GM12878 (cell line): ENCODE measurements around the gene SMIM14. TPM values are rescaled to one million over a fixed set of nuclear protein-coding genes. Genes with fewer than 3 reads are reported as not detected.

Experiments
- BHLHE40 ChIP-seq, 2 experiments: fragments of 450-650 bp in 1 of 2; IDR thresholded peaks; 2 replicates each; pipeline ENCODE4 v1.6.1; 2011 to 2017; ENCODE audit warnings: low read depth in 2 of 2, borderline replicate concordance in 1 of 2, improper control_type of control experiment in 1 of 2, low read length in 1 of 2, mild to moderate bottlenecking in 1 of 2
- IKZF2 ChIP-seq, 2 experiments: fragments of 450-650 bp; IDR thresholded peaks; 2 replicates each; pipeline ENCODE4 v1.6.1; 2017; ENCODE audit warnings: mild to moderate bottlenecking in 2 of 2, moderate library complexity in 2 of 2
- MEF2A ChIP-seq: IDR thresholded peaks from 2 replicates; pipeline ENCODE4 v1.6.1; 2011; ENCODE audit warnings: low read depth, mild to moderate bottlenecking, low read length, moderate library complexity; ENCODE audit not compliant: insufficient read depth
- MEF2B ChIP-seq: fragments of 450-650 bp; IDR thresholded peaks from 2 replicates; pipeline ENCODE4 v1.6.1; 2018; ENCODE audit warnings: mild to moderate bottlenecking, moderate library complexity; ENCODE audit not compliant: partially characterized antibody, poor library complexity, severe bottlenecking
- POLR2AphosphoS2 ChIP-seq: IDR thresholded peaks from 2 replicates; pipeline ENCODE4 v1.6.1; 2011; ENCODE audit warnings: low read depth, mild to moderate bottlenecking, low read length, improper control_type of control experiment, moderate library complexity
- TARDBP ChIP-seq: IDR thresholded peaks from 2 replicates; pipeline ENCODE4 v1.6.1; 2016; ENCODE audit warnings: borderline replicate concordance
- ZNF207 ChIP-seq: fragments of 450-650 bp; IDR thresholded peaks from 2 replicates; pipeline ENCODE4 v1.6.1; 2014; ENCODE audit warnings: antibody characterized with exemption, mild to moderate bottlenecking, borderline replicate concordance
- ZNF217 ChIP-seq: fragments of 450-650 bp; IDR thresholded peaks from 2 replicates; pipeline ENCODE4 v1.6.1; 2017; ENCODE audit warnings: antibody characterized with exemption, mild to moderate bottlenecking
- polyA plus RNA-seq, 11 experiments: library from polyadenylated mRNA; depleted of rRNA in 4 of 11; unstranded in 6 of 11; stranded (reverse) in 5 of 11; fragments of >200 nt; fragmentation: Nextera tagmentation in 4 of 11; fragmentation: Illumina TruSeq in 1 of 11; extraction: Ambion mirVana in 4 of 11; extraction: Trizol in 1 of 11; gene quantifications; 1 replicate in 1 of 11; 2 replicates in 10 of 11; pipeline versions ENCODE4 v1.2.1 to v1.2.3, GENCODE V29; 2011 to 2016; ENCODE audit warnings: inconsistent platforms in 2 of 11, missing spikeins in 2 of 11, low read depth in 1 of 11
- total RNA-seq, 4 experiments: library from RNA; depleted of rRNA in 3 of 4; stranded (reverse); fragments of >200 nt in 3 of 4; fragmentation: Illumina TruSeq in 1 of 4; extraction: Trizol in 1 of 4; gene quantifications; 2 replicates each; pipeline versions ENCODE4 v1.2.1 to v1.2.3, GENCODE V29; 2013 to 2021
- TF ChIP-seq, protein P1 (sequence below): fragments of 450-650 bp; IDR thresholded peaks from 2 replicates; pipeline ENCODE4 v1.6.1; 2014; ENCODE audit warnings: mild to moderate bottlenecking
- TF ChIP-seq, protein P2 (sequence below): fragments of 450-650 bp; formaldehyde crosslinking; IDR thresholded peaks from 2 replicates; pipeline ENCODE4 v1.5.0; 2022; ENCODE audit warnings: mild to moderate bottlenecking, missing genetic modification characterization
- TF ChIP-seq, protein P3 (sequence below): fragments of 450-650 bp; IDR thresholded peaks from 2 replicates; pipeline ENCODE4 v1.6.1; 2017; ENCODE audit warnings: borderline replicate concordance

SMIM14 gene
- total and polyA plus RNA-seq, 10 of the 15 experiments (the other 5 are each of a cell fraction or from before 2014, with no cell fraction given): 125 to 671 (median 188) TPM

DNA sequence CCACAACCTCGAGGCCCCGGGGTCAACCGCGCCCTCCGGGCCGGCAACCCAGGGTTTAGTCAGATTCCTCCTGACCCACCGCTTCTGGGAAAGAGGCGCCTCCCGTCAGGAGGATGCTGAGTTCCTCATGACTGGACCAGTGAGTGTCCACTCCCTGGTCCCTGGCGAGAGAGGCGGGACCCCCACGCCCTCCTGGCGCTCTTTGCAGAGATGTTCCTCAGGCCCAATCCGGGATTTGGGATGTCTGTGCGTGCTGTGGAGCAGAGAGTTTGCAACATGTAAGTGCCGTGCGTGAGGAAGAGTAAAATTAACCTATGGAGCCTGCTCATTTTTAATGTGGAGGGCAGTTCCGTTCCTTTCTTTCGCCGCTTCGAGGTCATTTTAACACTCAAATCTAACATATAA is 110.6 kb downstream of the SMIM14 start (continued):
- TF ChIP-seq ZNF207 (no peak), BHLHE40 (IDR thresholded peaks at IDR 0.05; ENCODE audit: borderline replicate concordance in 1 of 2, low read depth in 2 of 2, low read length in 1 of 2) (no peak), MEF2B (peak; percentile 6), ZNF217 (0 out of 2 replicates have a peak, but pooled peaks have one; percentile 39), IKZF2 (IDR thresholded peaks at IDR 0.05) (peak; percentile 35 to 52; a peak in 2 of 4 replicates), MEF2A (no peak), TARDBP (no peak), POLR2AphosphoS2 (no peak)
- TF ChIP-seq, protein P1, sequence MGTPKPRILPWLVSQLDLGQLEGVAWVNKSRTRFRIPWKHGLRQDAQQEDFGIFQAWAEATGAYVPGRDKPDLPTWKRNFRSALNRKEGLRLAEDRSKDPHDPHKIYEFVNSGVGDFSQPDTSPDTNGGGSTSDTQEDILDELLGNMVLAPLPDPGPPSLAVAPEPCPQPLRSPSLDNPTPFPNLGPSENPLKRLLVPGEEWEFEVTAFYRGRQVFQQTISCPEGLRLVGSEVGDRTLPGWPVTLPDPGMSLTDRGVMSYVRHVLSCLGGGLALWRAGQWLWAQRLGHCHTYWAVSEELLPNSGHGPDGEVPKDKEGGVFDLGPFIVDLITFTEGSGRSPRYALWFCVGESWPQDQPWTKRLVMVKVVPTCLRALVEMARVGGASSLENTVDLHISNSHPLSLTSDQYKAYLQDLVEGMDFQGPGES: no peak
- TF ChIP-seq, protein P2, sequence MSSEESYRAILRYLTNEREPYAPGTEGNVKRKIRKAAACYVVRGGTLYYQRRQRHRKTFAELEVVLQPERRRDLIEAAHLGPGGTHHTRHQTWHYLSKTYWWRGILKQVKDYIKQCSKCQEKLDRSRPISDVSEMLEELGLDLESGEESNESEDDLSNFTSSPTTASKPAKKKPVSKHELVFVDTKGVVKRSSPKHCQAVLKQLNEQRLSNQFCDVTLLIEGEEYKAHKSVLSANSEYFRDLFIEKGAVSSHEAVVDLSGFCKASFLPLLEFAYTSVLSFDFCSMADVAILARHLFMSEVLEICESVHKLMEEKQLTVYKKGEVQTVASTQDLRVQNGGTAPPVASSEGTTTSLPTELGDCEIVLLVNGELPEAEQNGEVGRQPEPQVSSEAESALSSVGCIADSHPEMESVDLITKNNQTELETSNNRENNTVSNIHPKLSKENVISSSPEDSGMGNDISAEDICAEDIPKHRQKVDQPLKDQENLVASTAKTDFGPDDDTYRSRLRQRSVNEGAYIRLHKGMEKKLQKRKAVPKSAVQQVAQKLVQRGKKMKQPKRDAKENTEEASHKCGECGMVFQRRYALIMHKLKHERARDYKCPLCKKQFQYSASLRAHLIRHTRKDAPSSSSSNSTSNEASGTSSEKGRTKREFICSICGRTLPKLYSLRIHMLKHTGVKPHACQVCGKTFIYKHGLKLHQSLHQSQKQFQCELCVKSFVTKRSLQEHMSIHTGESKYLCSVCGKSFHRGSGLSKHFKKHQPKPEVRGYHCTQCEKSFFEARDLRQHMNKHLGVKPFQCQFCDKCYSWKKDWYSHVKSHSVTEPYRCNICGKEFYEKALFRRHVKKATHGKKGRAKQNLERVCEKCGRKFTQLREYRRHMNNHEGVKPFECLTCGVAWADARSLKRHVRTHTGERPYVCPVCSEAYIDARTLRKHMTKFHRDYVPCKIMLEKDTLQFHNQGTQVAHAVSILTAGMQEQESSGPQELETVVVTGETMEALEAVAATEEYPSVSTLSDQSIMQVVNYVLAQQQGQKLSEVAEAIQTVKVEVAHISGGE (CRISPR knock-in tag): no peak
- TF ChIP-seq, protein P3, sequence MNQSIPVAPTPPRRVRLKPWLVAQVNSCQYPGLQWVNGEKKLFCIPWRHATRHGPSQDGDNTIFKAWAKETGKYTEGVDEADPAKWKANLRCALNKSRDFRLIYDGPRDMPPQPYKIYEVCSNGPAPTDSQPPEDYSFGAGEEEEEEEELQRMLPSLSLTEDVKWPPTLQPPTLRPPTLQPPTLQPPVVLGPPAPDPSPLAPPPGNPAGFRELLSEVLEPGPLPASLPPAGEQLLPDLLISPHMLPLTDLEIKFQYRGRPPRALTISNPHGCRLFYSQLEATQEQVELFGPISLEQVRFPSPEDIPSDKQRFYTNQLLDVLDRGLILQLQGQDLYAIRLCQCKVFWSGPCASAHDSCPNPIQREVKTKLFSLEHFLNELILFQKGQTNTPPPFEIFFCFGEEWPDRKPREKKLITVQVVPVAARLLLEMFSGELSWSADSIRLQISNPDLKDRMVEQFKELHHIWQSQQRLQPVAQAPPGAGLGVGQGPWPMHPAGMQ: no peak
